K562 (cell line): Measurements from ENCODE around the gene C3orf70. TPM values are rescaled to one million over a fixed set of nuclear protein-coding genes. Genes with fewer than 3 reads are reported as not detected.

ENCODE experiments used
- BHLHE40 ChIP-seq: IDR thresholded peaks from 2 replicates; pipeline ENCODE4 v1.6.1; 2011; ENCODE audit warnings: low read length, improper control_type of control experiment
- CTBP1 ChIP-seq: fragments of 450-650 bp; IDR thresholded peaks from 2 replicates; pipeline ENCODE4 v1.6.1; 2016; ENCODE audit warnings: borderline replicate concordance
- ERF ChIP-seq: fragments of 450-650 bp; formaldehyde crosslinking; IDR thresholded peaks from 2 replicates; pipeline ENCODE4 v1.4.0; 2020; ENCODE audit warnings: mild to moderate bottlenecking, mixed read lengths
- GATAD2A ChIP-seq: fragments of 450-650 bp; IDR thresholded peaks from 2 replicates; pipeline ENCODE4 v1.6.1; 2017
- HLTF ChIP-seq: fragments of 450-650 bp; IDR thresholded peaks from 2 replicates; pipeline ENCODE4 v1.6.1; 2016
- MGA ChIP-seq: fragments of 450-650 bp; IDR thresholded peaks from 2 replicates; pipeline ENCODE4 v1.6.1; 2016; ENCODE audit warnings: mild to moderate bottlenecking, moderate library complexity
- MXD1 ChIP-seq: fragments of 250-450 bp; sonication (Bioruptor Pico); IDR thresholded peaks from 2 replicates; pipeline ENCODE4 v1.8.0; 2021; ENCODE audit warnings: borderline replicate concordance, mild to moderate bottlenecking, moderate library complexity; ENCODE audit not compliant: poor library complexity, severe bottlenecking
- MYBL2 ChIP-seq, 2 experiments: fragments of 450-650 bp in 1 of 2; sonication (generic) in 1 of 2; formaldehyde crosslinking in 1 of 2; IDR thresholded peaks; 2 replicates each; pipeline versions ENCODE4 v1.6.1 to v1.8.1; 2017 to 2022; ENCODE audit warnings: borderline replicate concordance in 1 of 2, inconsistent platforms in 1 of 2, low read depth in 1 of 2, mild to moderate bottlenecking in 1 of 2, missing genetic modification reagents in 1 of 2, moderate library complexity in 1 of 2
- NR2F6 ChIP-seq: fragments of 450-650 bp; formaldehyde crosslinking; IDR thresholded peaks from 2 replicates; pipeline ENCODE4 v1.4.0; 2020; ENCODE audit warnings: mild to moderate bottlenecking
- PTTG1 ChIP-seq: fragments of 450-650 bp; IDR thresholded peaks from 2 replicates; pipeline ENCODE4 v1.6.1; 2016; ENCODE audit warnings: low read depth, mild to moderate bottlenecking, missing genetic modification characterization, missing compliant biosample characterization
- SMAD4 ChIP-seq: fragments of 250-450 bp; sonication (Bioruptor Pico); conservative IDR thresholded peaks from 2 replicates; pipeline ENCODE4 v1.8.0; 2021; ENCODE audit warnings: inconsistent platforms, mild to moderate bottlenecking, moderate library complexity
- STAT5A ChIP-seq: IDR thresholded peaks from 2 replicates; pipeline ENCODE4 v1.6.1; 2012; ENCODE audit warnings: low read length, inconsistent platforms, borderline replicate concordance
- ZNF140 ChIP-seq: fragments of 250-450 bp; sonication (Bioruptor Pico); IDR thresholded peaks from 2 replicates; pipeline ENCODE4 v1.8.0; 2021; ENCODE audit warnings: moderate library complexity, mild to moderate bottlenecking, inconsistent platforms
- ZNF639 ChIP-seq, 2 experiments: fragments of 200-800 bp in 1 of 2; sonication (Bioruptor generic) in 1 of 2; sonication (generic) in 1 of 2; formaldehyde crosslinking in 1 of 2; IDR thresholded peaks in 1 of 2; conservative IDR thresholded peaks in 1 of 2; 2 replicates each; pipeline versions ENCODE4 v1.5.0 to v1.6.1; 2016 to 2020; ENCODE audit warnings: missing compliant biosample characterization in 1 of 2, missing genetic modification characterization in 1 of 2, missing genetic modification reagents in 1 of 2
- polyA plus RNA-seq, 8 experiments: library from polyadenylated mRNA; depleted of rRNA in 4 of 8; stranded (reverse) in 5 of 8; unstranded in 3 of 8; fragments of >200 nt; fragmentation: Nextera tagmentation in 2 of 8; fragmentation: Illumina TruSeq in 1 of 8; extraction: Ambion mirVana in 2 of 8; extraction: Trizol in 1 of 8; gene quantifications; 2 replicates each; pipeline versions ENCODE4 v1.2.1 to v1.2.3, GENCODE V29; 2011 to 2014; ENCODE audit warnings: inconsistent platforms in 1 of 8, missing spikeins in 1 of 8
- total RNA-seq, 7 experiments: library from RNA; depleted of rRNA in 6 of 7; stranded (reverse); fragments of >200 nt in 6 of 7; fragmentation: Illumina TruSeq in 2 of 7; extraction: Trizol in 2 of 7; gene quantifications; 2 replicates each; pipeline versions ENCODE4 v1.2.1 to v1.2.3, GENCODE V29; 2011 to 2021; ENCODE audit warnings: low replicate concordance in 1 of 7

The C3orf70 gene
- total and polyA plus RNA-seq, 9 of the 15 experiments (the other 6 are each of a cell fraction or from before 2014, with no cell fraction given) = 0.01 to 0.04 (median 0.03) TPM; not detected in 6

GRCh38 chr3:185152410-185153170 is at the start of gene C3orf70 (continued):
- TF ChIP-seq SMAD4 = peak; percentile 62; the same call in 1 of the 2 replicates
- TF ChIP-seq STAT5A = no peak
- peak; percentile 76 for TF ChIP-seq MGA
- no peak for TF ChIP-seq GATAD2A
- TF ChIP-seq MYBL2 (IDR thresholded peaks at IDR 0.05; ENCODE audit: low read depth) = no peak
- TF ChIP-seq MYBL2 (CRISPR knock-in tag; IDR thresholded peaks at IDR 0.05; ENCODE audit: borderline replicate concordance) = no peak
- TF ChIP-seq PTTG1 (tag) = no peak
- TF ChIP-seq CTBP1 = peak; percentile 31; the same call in 1 of the 2 replicates
- no peak for TF ChIP-seq ZNF639 (CRISPR knock-in tag; conservative IDR thresholded peaks at IDR 0.05 in 1 of 2, IDR thresholded peaks at IDR 0.05 in 1 of 2)
- no peak for TF ChIP-seq HLTF
- TF ChIP-seq ZNF140 (CRISPR knock-in tag) = no peak
- no peak for TF ChIP-seq MXD1
- no peak for TF ChIP-seq NR2F6 (CRISPR knock-in tag)
- TF ChIP-seq BHLHE40 = peak; percentile 50; the same call in 1 of the 2 replicates
- TF ChIP-seq ERF = peak; percentile 17; the same call in 1 of the 2 replicates
